Measurements from ENCODE around the gene PDE7B.

DNA sequence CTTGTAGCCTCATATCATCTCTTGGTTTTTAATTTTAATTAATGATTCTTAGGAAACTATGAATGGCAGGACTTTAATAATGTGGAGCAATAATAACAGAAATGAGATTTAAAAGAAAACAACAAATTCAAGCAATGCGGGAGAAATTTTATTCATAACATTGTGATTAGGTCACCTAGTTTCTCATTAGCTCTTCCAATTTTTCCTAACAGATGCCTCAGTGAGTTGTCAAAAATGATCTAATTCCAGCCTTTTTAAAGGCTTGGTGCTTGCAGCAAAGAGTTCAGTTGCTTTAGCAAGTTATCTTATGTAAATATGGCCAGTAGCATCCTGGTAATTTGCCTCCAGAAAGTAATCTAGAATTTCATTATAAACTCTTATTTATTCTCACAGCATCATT, 20.4 kb downstream of the PDE7B start:
- TF ChIP-seq, protein P1, sequence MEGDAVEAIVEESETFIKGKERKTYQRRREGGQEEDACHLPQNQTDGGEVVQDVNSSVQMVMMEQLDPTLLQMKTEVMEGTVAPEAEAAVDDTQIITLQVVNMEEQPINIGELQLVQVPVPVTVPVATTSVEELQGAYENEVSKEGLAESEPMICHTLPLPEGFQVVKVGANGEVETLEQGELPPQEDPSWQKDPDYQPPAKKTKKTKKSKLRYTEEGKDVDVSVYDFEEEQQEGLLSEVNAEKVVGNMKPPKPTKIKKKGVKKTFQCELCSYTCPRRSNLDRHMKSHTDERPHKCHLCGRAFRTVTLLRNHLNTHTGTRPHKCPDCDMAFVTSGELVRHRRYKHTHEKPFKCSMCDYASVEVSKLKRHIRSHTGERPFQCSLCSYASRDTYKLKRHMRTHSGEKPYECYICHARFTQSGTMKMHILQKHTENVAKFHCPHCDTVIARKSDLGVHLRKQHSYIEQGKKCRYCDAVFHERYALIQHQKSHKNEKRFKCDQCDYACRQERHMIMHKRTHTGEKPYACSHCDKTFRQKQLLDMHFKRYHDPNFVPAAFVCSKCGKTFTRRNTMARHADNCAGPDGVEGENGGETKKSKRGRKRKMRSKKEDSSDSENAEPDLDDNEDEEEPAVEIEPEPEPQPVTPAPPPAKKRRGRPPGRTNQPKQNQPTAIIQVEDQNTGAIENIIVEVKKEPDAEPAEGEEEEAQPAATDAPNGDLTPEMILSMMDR (IDR thresholded peaks at IDR 0.05) = no peak
- TF ChIP-seq POLR2A (IDR thresholded peaks at IDR 0.05) = no peak

Measured in thyroid gland (tissue), 4 donors.